ENCODE results near the gene PTGR3.

GRCh38 chr18:75211626-75211952 lies 2.6 kb upstream of the PTGR3 start:
- TF ChIP-seq CTCF (IDR thresholded peaks at IDR 0.05; ENCODE audit: low read depth, low read length) (no peak), POLR2A (IDR thresholded peaks at IDR 0.05; ENCODE audit: extremely low read depth, insufficient read length) (no peak), MAX (IDR thresholded peaks at IDR 0.05; ENCODE audit: low read depth, low read length) (no peak)
